Ishikawa (cell line): ENCODE data around the gene MACROD2.

ENCODE experiments used
- CEBPB ChIP-seq: IDR thresholded peaks from 2 replicates; pipeline ENCODE4 v1.6.1; 2012
- CREB1 ChIP-seq: IDR thresholded peaks from 2 replicates; pipeline ENCODE4 v1.6.1; 2012; ENCODE audit warnings: low read depth
- EP300 ChIP-seq: IDR thresholded peaks from 2 replicates; pipeline ENCODE4 v1.6.1; 2012; ENCODE audit warnings: borderline replicate concordance
- MAX ChIP-seq: IDR thresholded peaks from 2 replicates; pipeline ENCODE4 v1.6.1; 2012
- RAD21 ChIP-seq: IDR thresholded peaks from 2 replicates; pipeline ENCODE4 v1.6.1; 2012; ENCODE audit warnings: low read depth
- REST ChIP-seq: IDR thresholded peaks from 2 replicates; pipeline ENCODE4 v1.6.1; 2012; ENCODE audit warnings: low read depth, mild to moderate bottlenecking
- TAF1 ChIP-seq: IDR thresholded peaks from 2 replicates; pipeline ENCODE4 v1.6.1; 2012; ENCODE audit warnings: low read depth, mild to moderate bottlenecking
- TCF12 ChIP-seq: IDR thresholded peaks from 2 replicates; pipeline ENCODE4 v1.6.1; 2012; ENCODE audit warnings: low read depth
- TEAD4 ChIP-seq: IDR thresholded peaks from 2 replicates; pipeline ENCODE4 v1.6.1; 2012
- USF1 ChIP-seq: IDR thresholded peaks from 2 replicates; pipeline ENCODE4 v1.6.1; 2012
- YY1 ChIP-seq: IDR thresholded peaks from 2 replicates; pipeline ENCODE4 v1.6.1; 2012; ENCODE audit warnings: low read depth
- ZBTB7A ChIP-seq: IDR thresholded peaks from 2 replicates; pipeline ENCODE4 v1.6.1; 2012; ENCODE audit warnings: low read depth

GRCh38 chr20:14896569-14896968, 901.3 kb downstream of the MACROD2 start:
- TF ChIP-seq YY1 = no peak
- TF ChIP-seq EP300 = no peak
- TF ChIP-seq CEBPB = no peak
- TF ChIP-seq REST = no peak
- TF ChIP-seq TEAD4 = no peak
- no peak for TF ChIP-seq TCF12
- TF ChIP-seq RAD21 = no peak
- TF ChIP-seq CREB1 = no peak
- no peak for TF ChIP-seq TAF1
- TF ChIP-seq ZBTB7A = no peak
- TF ChIP-seq USF1 = no peak
- no peak for TF ChIP-seq MAX
